Lower leg skin (tissue), 3 donors: ENCODE data around the gene FLRT2.

Source experiments
- POLR2A ChIP-seq, 2 donors: fragments of 450-650 bp; IDR thresholded peaks; one replicate each; pipeline ENCODE4 v1.6.1; 2016 to 2017; ENCODE audit warnings: antibody characterized with exemption in 2 of 2, mild to moderate bottlenecking in 1 of 2, moderate library complexity in 1 of 2
- TF ChIP-seq, protein P1 (sequence below), 3 donors: fragments of 450-650 bp; IDR thresholded peaks; one replicate each; pipeline ENCODE4 v1.5.1; 2016; ENCODE audit warnings: antibody characterized with exemption in 3 of 3, mild to moderate bottlenecking in 3 of 3, moderate library complexity in 2 of 3

- TF ChIP-seq, protein P1, sequence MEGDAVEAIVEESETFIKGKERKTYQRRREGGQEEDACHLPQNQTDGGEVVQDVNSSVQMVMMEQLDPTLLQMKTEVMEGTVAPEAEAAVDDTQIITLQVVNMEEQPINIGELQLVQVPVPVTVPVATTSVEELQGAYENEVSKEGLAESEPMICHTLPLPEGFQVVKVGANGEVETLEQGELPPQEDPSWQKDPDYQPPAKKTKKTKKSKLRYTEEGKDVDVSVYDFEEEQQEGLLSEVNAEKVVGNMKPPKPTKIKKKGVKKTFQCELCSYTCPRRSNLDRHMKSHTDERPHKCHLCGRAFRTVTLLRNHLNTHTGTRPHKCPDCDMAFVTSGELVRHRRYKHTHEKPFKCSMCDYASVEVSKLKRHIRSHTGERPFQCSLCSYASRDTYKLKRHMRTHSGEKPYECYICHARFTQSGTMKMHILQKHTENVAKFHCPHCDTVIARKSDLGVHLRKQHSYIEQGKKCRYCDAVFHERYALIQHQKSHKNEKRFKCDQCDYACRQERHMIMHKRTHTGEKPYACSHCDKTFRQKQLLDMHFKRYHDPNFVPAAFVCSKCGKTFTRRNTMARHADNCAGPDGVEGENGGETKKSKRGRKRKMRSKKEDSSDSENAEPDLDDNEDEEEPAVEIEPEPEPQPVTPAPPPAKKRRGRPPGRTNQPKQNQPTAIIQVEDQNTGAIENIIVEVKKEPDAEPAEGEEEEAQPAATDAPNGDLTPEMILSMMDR (IDR thresholded peaks at IDR 0.05), result no peak
- TF ChIP-seq POLR2A (IDR thresholded peaks at IDR 0.05), result no peak
These were observed 3.3 kb downstream of the FLRT2 start for GRCh38 chr14:85533023-85533860.
